Esophagus muscularis mucosa (tissue), 4 donors: ENCODE data around the gene SLITRK6. TPM values are rescaled to one million over a fixed set of nuclear protein-coding genes. Genes with fewer than 3 reads are reported as not detected.
"Not testable (repeated sequence)": the region's sequence is repeated elsewhere in the genome, so short reads cannot be mapped to it uniquely, and the experiment has no call there.

Experiments
- DNase-seq: peaks from one replicate; pipeline ENCODE4 v3.0.0-alpha.2; 2017; ENCODE audit errors: extremely low spot score
- H3K27ac ChIP-seq, 4 donors: fragments of 200-600 bp; sonication (generic); replicated peaks in 1 of 4; 1 replicate in 3 of 4; 2 replicates in 1 of 4; pipeline ENCODE4 v1.5.1; 2016 to 2019; ENCODE audit warnings: mild to moderate bottlenecking in 1 of 4
- H3K27me3 ChIP-seq, 4 donors: fragments of 200-600 bp; sonication (generic); one replicate each; pipeline versions ENCODE4 v1.5.1 to v1.6.0; 2016 to 2019
- H3K36me3 ChIP-seq, 4 donors: fragments of 200-600 bp; sonication (generic); one replicate each; pipeline ENCODE4 v1.5.1; 2016 to 2019
- H3K4me1 ChIP-seq, 4 donors: fragments of 200-600 bp; sonication (generic); one replicate each; pipeline ENCODE4 v1.5.1; 2016 to 2019
- H3K4me3 ChIP-seq, 4 donors: fragments of 200-600 bp; sonication (generic); 1 replicate in 2 of 4; 2 replicates in 2 of 4; pipeline ENCODE4 v1.5.1; 2016 to 2019; ENCODE audit warnings: mild to moderate bottlenecking in 4 of 4, moderate library complexity in 1 of 4
- H3K9me3 ChIP-seq, 4 donors: fragments of 200-600 bp; sonication (generic); 1 replicate in 3 of 4; 2 replicates in 1 of 4; pipeline ENCODE4 v1.5.1; 2016 to 2019
- EP300 ChIP-seq: sonication (generic); formaldehyde crosslinking; IDR thresholded peaks from one replicate; pipeline ENCODE4 v1.6.1; 2017; ENCODE audit warnings: antibody characterized with exemption
- POLR2A ChIP-seq: fragments of 450-650 bp; IDR thresholded peaks from one replicate; pipeline ENCODE4 v1.6.1; 2017; ENCODE audit warnings: antibody characterized with exemption, moderate library complexity, mild to moderate bottlenecking, low read depth
- POLR2AphosphoS5 ChIP-seq, 2 donors: sonication (generic); formaldehyde crosslinking; IDR thresholded peaks; one replicate each; pipeline ENCODE4 v1.6.1; 2017; ENCODE audit warnings: antibody characterized with exemption in 2 of 2
- WGBS: methylation state at CpG from one replicate; pipeline ENCODE4 v1.1.5; 2018; 5-methylcytosine and 5-hydroxymethylcytosine counted together
- intact Hi-C: fragments of 100-400 bp; cut with DNase I; formaldehyde crosslinking; loops from one replicate; pipeline ENCODE4 v1.15.1; 2023
- total RNA-seq, 4 donors: library from RNA; depleted of rRNA; stranded (reverse); fragments of >200 nt; gene quantifications; one replicate each; pipeline versions ENCODE4 v1.1.0 to v1.2.1, GENCODE V29; 2016
- TF ChIP-seq, protein P1 (sequence below), 3 experiments: fragments of 200-600 bp in 2 of 3; fragments of 450-650 bp in 1 of 3; sonication (generic) in 2 of 3; IDR thresholded peaks; one replicate each; pipeline ENCODE4 v1.5.1; 2017 to 2019; ENCODE audit warnings: antibody characterized with exemption in 3 of 3, mild to moderate bottlenecking in 2 of 3, moderate library complexity in 1 of 3

The SLITRK6 gene
- total RNA-seq, 4 donors from 2014 or later = 1.3 to 5.0 (median 3.3) TPM

DNA sequence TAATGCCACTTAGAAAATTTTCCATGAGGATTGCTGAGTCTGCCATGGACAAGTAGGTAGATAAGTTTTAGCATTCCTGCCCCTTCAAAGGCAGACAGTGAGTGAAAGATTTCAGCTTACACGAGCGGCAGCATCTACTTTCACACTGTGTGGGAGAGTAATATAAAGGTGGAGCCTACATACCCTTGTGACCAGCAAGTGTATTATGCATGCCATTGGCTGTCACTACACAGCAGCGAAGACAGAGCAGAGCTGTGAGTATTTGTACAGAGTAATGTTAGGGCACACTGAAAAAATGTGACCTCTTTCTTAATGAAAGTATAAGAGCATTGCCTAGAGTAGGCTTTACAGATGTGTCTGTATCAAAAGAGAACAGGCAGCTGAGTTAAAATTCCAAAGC lies 14.0 kb downstream of the SLITRK6 start:
- Histone ChIP-seq H3K4me1 (no peaks in the 10 kb centered on the region), H3K9me3 (no peaks in the 10 kb centered on the region), H3K4me3 (no peak overlapping the region), H3K27ac (no peak overlapping the region), H3K27me3 (no peaks in the 10 kb centered on the region), H3K36me3 (no peaks in the 10 kb centered on the region)
- 83% methylated on average over 3 of the region's 3 CpGs for WGBS
- intact Hi-C loops = no loop called here
- TF ChIP-seq POLR2AphosphoS5 (IDR thresholded peaks at IDR 0.05) = no peak
- no peak for TF ChIP-seq POLR2A
- TF ChIP-seq EP300 = no peak
- TF ChIP-seq, protein P1, sequence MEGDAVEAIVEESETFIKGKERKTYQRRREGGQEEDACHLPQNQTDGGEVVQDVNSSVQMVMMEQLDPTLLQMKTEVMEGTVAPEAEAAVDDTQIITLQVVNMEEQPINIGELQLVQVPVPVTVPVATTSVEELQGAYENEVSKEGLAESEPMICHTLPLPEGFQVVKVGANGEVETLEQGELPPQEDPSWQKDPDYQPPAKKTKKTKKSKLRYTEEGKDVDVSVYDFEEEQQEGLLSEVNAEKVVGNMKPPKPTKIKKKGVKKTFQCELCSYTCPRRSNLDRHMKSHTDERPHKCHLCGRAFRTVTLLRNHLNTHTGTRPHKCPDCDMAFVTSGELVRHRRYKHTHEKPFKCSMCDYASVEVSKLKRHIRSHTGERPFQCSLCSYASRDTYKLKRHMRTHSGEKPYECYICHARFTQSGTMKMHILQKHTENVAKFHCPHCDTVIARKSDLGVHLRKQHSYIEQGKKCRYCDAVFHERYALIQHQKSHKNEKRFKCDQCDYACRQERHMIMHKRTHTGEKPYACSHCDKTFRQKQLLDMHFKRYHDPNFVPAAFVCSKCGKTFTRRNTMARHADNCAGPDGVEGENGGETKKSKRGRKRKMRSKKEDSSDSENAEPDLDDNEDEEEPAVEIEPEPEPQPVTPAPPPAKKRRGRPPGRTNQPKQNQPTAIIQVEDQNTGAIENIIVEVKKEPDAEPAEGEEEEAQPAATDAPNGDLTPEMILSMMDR (IDR thresholded peaks at IDR 0.05) = no peak
- no peak for DNase-seq

DNA sequence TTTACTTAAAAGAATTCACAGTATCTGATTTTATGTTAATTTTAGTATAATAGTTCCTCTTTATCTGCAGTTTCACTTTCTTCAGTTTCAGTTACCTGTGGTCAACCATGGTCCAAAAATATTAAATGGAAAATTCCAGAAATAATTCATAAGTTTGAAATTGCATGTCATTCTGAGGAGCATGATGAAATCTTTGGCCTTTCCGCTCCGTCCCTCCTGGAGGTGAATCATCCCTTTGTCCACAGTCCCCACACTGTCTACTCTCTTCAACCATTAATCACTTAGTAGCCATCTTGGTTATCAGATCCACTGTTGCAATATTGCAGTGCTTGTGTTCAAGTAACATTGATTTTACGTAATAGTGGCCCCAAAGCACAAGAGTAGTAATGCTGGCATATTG lies 26.9 kb downstream of the SLITRK6 start:
- no peaks in the 10 kb centered on the region for H3K36me3 ChIP-seq
- H3K4me1 ChIP-seq = no peaks in the 10 kb centered on the region
- no peak overlapping the region for H3K27ac ChIP-seq
- no peak overlapping the region for H3K4me3 ChIP-seq
- no peak for DNase-seq
- no peak for TF ChIP-seq POLR2AphosphoS5 (IDR thresholded peaks at IDR 0.05)
- TF ChIP-seq POLR2A = no peak
- TF ChIP-seq EP300 = no peak
- TF ChIP-seq, protein P1 (IDR thresholded peaks at IDR 0.05) = no peak
- no peaks in the 10 kb centered on the region for H3K27me3 ChIP-seq
- intact Hi-C loops = no loop called here
- H3K9me3 ChIP-seq = no peaks in the 10 kb centered on the region
- WGBS = 76% methylated on average over 3 of the region's 3 CpGs

DNA sequence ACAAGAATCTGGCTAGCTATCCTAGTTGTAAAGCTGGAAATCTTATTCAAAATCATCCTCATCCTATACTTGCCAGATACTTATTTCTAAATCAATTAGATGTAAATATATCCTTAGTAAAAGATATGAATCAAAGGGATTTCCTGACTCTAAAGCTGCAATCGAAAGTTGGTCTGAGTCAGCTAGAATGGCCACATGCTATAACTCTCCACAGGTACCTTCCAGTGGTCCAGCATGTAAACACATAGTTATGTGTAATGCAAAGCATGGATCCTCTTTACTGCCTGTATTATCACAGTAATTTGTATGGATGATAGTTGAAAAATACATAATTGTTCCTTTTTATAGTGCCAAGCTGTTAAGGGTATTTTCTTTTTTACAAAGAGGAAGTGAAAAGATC lies 27.4 kb downstream of the SLITRK6 start:
- no peaks in the 10 kb centered on the region for H3K4me1 ChIP-seq

DNA sequence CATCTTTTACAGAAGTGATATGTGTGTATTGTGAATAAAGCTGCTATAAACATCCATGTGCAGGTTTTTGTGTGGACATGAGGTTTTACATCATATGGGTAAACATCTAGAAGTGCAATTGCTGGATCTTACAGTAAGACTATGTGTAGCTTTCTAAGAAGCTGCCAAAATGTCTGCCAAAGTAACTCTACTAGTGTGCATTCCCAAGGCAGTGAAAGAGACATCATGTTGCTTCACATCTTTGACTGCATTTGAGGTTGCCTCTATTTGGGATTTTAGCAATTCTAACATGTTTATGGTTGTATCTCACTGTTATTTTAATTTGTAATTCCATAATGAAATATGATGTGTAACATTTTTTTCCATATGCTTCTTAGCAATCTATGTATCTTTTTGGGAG lies 30.3 kb downstream of the SLITRK6 start:
- Histone ChIP-seq H3K36me3 (no peaks in the 10 kb centered on the region), H3K9me3 (no peaks in the 10 kb centered on the region), H3K4me3 (no peak overlapping the region), H3K27me3 (no peaks in the 10 kb centered on the region), H3K27ac (no peak overlapping the region), H3K4me1 (no peaks in the 10 kb centered on the region)
- TF ChIP-seq EP300 (no peak), POLR2AphosphoS5 (IDR thresholded peaks at IDR 0.05) (no peak), POLR2A (no peak)
- TF ChIP-seq, protein P1 (IDR thresholded peaks at IDR 0.05) = no peak
- intact Hi-C loops = no loop called here
- no peak for DNase-seq

More for the DNA sequence above, 27.4 kb downstream of the SLITRK6 start:
- Histone ChIP-seq H3K27ac (no peak overlapping the region), H3K36me3 (no peaks in the 10 kb centered on the region), H3K27me3 (no peaks in the 10 kb centered on the region), H3K9me3 (no peaks in the 10 kb centered on the region), H3K4me3 (no peak overlapping the region)
- no peak for DNase-seq
- intact Hi-C loops = no loop called here
- no peak for TF ChIP-seq POLR2A
- TF ChIP-seq, protein P1 (IDR thresholded peaks at IDR 0.05) = no peak
- TF ChIP-seq POLR2AphosphoS5 (IDR thresholded peaks at IDR 0.05) = no peak
- no peak for TF ChIP-seq EP300
- 61% methylated on average over 1 of the region's 1 CpG for WGBS

DNA sequence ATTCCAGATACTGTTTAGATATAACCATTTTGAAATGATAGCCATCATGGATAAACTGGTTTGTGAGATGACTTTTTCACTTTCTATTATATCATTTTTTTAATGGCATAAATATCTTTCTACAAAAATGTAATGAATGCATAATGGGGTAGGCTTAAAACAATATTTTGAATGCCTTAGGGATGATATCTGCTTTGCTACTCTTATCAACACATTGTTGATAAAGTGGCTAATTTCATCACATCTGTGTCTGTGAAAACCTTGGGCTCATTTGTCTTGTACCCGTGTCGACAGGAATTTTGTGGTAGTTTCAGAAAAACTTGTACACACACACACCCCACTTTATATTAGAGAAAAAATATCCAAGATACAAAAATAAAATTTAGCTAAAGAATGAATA lies 44.1 kb downstream of the SLITRK6 start:
- DNase-seq = no peak
- H3K4me3 ChIP-seq = no peak overlapping the region
- intact Hi-C loops = no loop called here
- no peak for TF ChIP-seq POLR2AphosphoS5 (IDR thresholded peaks at IDR 0.05)
- TF ChIP-seq, protein P1 (IDR thresholded peaks at IDR 0.05) = no peak
- TF ChIP-seq POLR2A = no peak
- no peak for TF ChIP-seq EP300
- H3K9me3 ChIP-seq = no peaks in the 10 kb centered on the region
- no peak overlapping the region for H3K27ac ChIP-seq
- no peaks in the 10 kb centered on the region for H3K36me3 ChIP-seq
- 89% methylated on average over 2 of the region's 2 CpGs for WGBS
- no peaks in the 10 kb centered on the region for H3K27me3 ChIP-seq
- H3K4me1 ChIP-seq = no peaks in the 10 kb centered on the region

DNA sequence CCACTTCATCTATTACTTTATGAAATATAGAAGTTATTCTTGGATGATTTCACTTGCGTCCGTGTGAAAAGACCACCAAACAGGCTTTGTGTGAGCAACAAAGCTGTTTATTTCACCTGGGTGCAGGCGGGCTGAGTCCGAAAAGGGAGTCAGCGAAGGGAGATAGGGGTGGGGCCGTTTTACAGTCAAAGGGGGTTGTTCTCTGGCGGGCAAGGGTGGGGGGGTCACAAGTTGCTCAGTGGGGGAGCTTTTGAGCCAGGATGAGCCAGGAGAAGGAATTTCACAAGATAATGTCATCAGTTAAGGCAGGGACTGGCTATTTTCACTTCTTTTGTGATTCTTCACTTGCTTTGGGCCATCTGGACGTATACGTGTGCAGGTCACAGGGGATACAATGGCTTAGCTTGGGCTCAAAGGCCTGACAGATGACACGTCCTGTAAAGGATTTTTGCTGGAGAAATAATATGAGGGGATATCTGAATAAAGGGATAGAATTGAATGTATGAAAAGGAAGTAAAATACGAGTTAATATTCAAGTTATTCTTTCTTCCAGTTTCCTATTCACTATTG lies 55.9 kb downstream of the SLITRK6 start:
- not testable (repeated sequence) for DNase-seq
- 90% methylated on average over 11 of the region's 11 CpGs for WGBS

More for the DNA sequence above, 55.9 kb downstream of the SLITRK6 start:
- intact Hi-C loops, H3K27me3 ChIP-seq, H3K9me3 ChIP-seq, H3K4me3 ChIP-seq, H3K27ac ChIP-seq, H3K4me1 ChIP-seq, H3K36me3 ChIP-seq: not testable (repeated sequence)
